ENCODE data around the gene NUP54. TPM values are rescaled to one million over a fixed set of nuclear protein-coding genes. Genes with fewer than 3 reads are reported as not detected.

The NUP54 gene
- total RNA-seq, 2 donors from 2014 or later: 78.6 to 88.5 TPM

GRCh38 chr4:76160355-76160754 is 12.2 kb upstream of the NUP54 start:
- no peaks in the 10 kb centered on the region for H3K27me3 ChIP-seq (ENCODE audit: control insufficient read depth, insufficient read depth, low read length, poor library complexity, severe bottlenecking)
- Mint-ChIP-seq H3K9me3 (no peaks in the 10 kb centered on the region), H3K4me3 (no peak overlapping the region), H3K36me3 (ENCODE audit: low read depth) (peaks cover 42% of the 10 kb centered on the region), H3K27me3 (ENCODE audit: insufficient read depth) (no peaks in the 10 kb centered on the region), H3K27ac (no peak overlapping the region), H3K4me1 (no peaks in the 10 kb centered on the region)
- WGBS, 2 experiments (ENCODE audit: insufficient coverage in 1 of 2, insufficient read length in 1 of 2): 73% methylated on average over 2 of the region's 2 CpGs
- no peaks in the 10 kb centered on the region for H3K9me3 ChIP-seq (ENCODE audit: control insufficient read depth, low read length)
- no peak for DNase-seq
- H3K4me1 ChIP-seq (ENCODE audit: control insufficient read depth, insufficient read depth, low read length): no peaks in the 10 kb centered on the region
- no peak for TF ChIP-seq CTCF (conservative IDR thresholded peaks at IDR 0.05)
- H3K9ac ChIP-seq (ENCODE audit: extremely low read depth, low read length, poor library complexity, severe bottlenecking): no peak overlapping the region
- no peak overlapping the region for H3K4me3 ChIP-seq (ENCODE audit: low read length)
- H3K27ac ChIP-seq (ENCODE audit: low read depth, low read length): no peak overlapping the region
- peaks cover 22% of the 10 kb centered on the region for H3K36me3 ChIP-seq (ENCODE audit: control insufficient read depth, insufficient read depth, low read length)

- no peak overlapping the region for H3K27ac ChIP-seq (ENCODE audit: low read depth, low read length)
- Mint-ChIP-seq H3K9me3 (peaks cover 15% of the 10 kb centered on the region), H3K36me3 (ENCODE audit: low read depth) (peaks cover 17% of the 10 kb centered on the region), H3K4me3 (no peak overlapping the region), H3K27me3 (ENCODE audit: insufficient read depth) (no peaks in the 10 kb centered on the region), H3K27ac (no peak overlapping the region), H3K4me1 (no peaks in the 10 kb centered on the region)
- DNase-seq: no peak
- H3K9ac ChIP-seq (ENCODE audit: extremely low read depth, low read length, poor library complexity, severe bottlenecking): no peak overlapping the region
- TF ChIP-seq CTCF (conservative IDR thresholded peaks at IDR 0.05): no peak
- H3K27me3 ChIP-seq (ENCODE audit: control insufficient read depth, insufficient read depth, low read length, poor library complexity, severe bottlenecking): no peaks in the 10 kb centered on the region
- H3K4me3 ChIP-seq (ENCODE audit: low read length): no peak overlapping the region
- no peaks in the 10 kb centered on the region for H3K9me3 ChIP-seq (ENCODE audit: control insufficient read depth, low read length)
- 91 to 94% methylated on average over 2 of the region's 2 CpGs for WGBS, 2 experiments (ENCODE audit: insufficient coverage in 1 of 2, insufficient read length in 1 of 2)
- H3K4me1 ChIP-seq (ENCODE audit: control insufficient read depth, insufficient read depth, low read length): no peaks in the 10 kb centered on the region
- H3K36me3 ChIP-seq (ENCODE audit: control insufficient read depth, insufficient read depth, low read length): peaks cover 9% of the 10 kb centered on the region
These were observed 8.4 kb upstream of the NUP54 start for GRCh38 chr4:76156635-76157034.

- Histone ChIP-seq H3K9ac (ENCODE audit: extremely low read depth, low read length, poor library complexity, severe bottlenecking) (no peak overlapping the region), H3K36me3 (ENCODE audit: control insufficient read depth, insufficient read depth, low read length) (peaks cover 3% of the 10 kb centered on the region), H3K27me3 (ENCODE audit: control insufficient read depth, insufficient read depth, low read length, poor library complexity, severe bottlenecking) (no peaks in the 10 kb centered on the region), H3K4me3 (ENCODE audit: low read length) (no peak overlapping the region), H3K27ac (ENCODE audit: low read depth, low read length) (no peak overlapping the region), H3K4me1 (ENCODE audit: control insufficient read depth, insufficient read depth, low read length) (no peaks in the 10 kb centered on the region), H3K9me3 (ENCODE audit: control insufficient read depth, low read length) (no peaks in the 10 kb centered on the region)
- no peak for DNase-seq
- WGBS, 2 experiments (ENCODE audit: insufficient coverage in 1 of 2, insufficient read length in 1 of 2): 71 to 80% methylated on average over 2 to 3 of the region's 3 CpGs
- peaks cover 11% of the 10 kb centered on the region for H3K36me3 Mint-ChIP-seq (ENCODE audit: low read depth)
- H3K9me3 Mint-ChIP-seq: peaks cover 15% of the 10 kb centered on the region
- H3K27ac Mint-ChIP-seq: no peak overlapping the region
- no peaks in the 10 kb centered on the region for H3K27me3 Mint-ChIP-seq (ENCODE audit: insufficient read depth)
- no peak overlapping the region for H3K4me3 Mint-ChIP-seq
- TF ChIP-seq CTCF (conservative IDR thresholded peaks at IDR 0.05): no peak
- H3K4me1 Mint-ChIP-seq: no peaks in the 10 kb centered on the region
These were observed 7.8 kb upstream of the NUP54 start for GRCh38 chr4:76155979-76156378.
